GM23248 (cell line): Measurements from ENCODE around the gene BBIP1. TPM values are rescaled to one million over a fixed set of nuclear protein-coding genes. Genes with fewer than 3 reads are reported as not detected.
"Not testable (repeated sequence)": the region's sequence is repeated elsewhere in the genome, so short reads cannot be mapped to it uniquely, and the experiment has no call there.

Source experiments
- DNase-seq: peaks from one replicate; pipeline ENCODE4 v3.0.0-alpha.2; 2015
- H2AFZ ChIP-seq: fragments of 200-600 bp; sonication (generic); 2 replicates; pipeline ENCODE4 v1.6.1; 2016; ENCODE audit warnings: antibody characterized with exemption
- H3F3A ChIP-seq: fragments of 200-600 bp; sonication (generic); 2 replicates; pipeline ENCODE4 v1.6.1; 2016; ENCODE audit warnings: mild to moderate bottlenecking, antibody characterized with exemption, mixed run types; ENCODE audit not compliant: insufficient read depth
- H3K27ac ChIP-seq: fragments of 200-600 bp; sonication (generic); 2 replicates; pipeline ENCODE4 v1.5.1; 2016; ENCODE audit warnings: mild to moderate bottlenecking
- H3K27me3 ChIP-seq: fragments of 200-600 bp; sonication (generic); replicated peaks from 2 replicates; pipeline ENCODE4 v1.6.1; 2016; ENCODE audit warnings: mild to moderate bottlenecking; ENCODE audit not compliant: insufficient read depth
- H3K36me3 ChIP-seq: fragments of 200-600 bp; sonication (generic); 2 replicates; pipeline ENCODE4 v1.6.1; 2016; ENCODE audit warnings: low read depth, mild to moderate bottlenecking
- H3K4me1 ChIP-seq: fragments of 200-600 bp; sonication (generic); 2 replicates; pipeline ENCODE4 v1.6.1; 2016; ENCODE audit warnings: mild to moderate bottlenecking; ENCODE audit not compliant: insufficient read depth
- H3K4me2 ChIP-seq: fragments of 200-600 bp; sonication (generic); one replicate; pipeline ENCODE4 v1.6.1; 2016; ENCODE audit warnings: mild to moderate bottlenecking; ENCODE audit not compliant: unreplicated experiment
- H3K4me3 ChIP-seq: fragments of 200-600 bp; sonication (generic); 2 replicates; pipeline ENCODE4 v1.5.1; 2016; ENCODE audit warnings: mild to moderate bottlenecking
- H3K79me2 ChIP-seq: fragments of 200-600 bp; sonication (generic); 2 replicates; pipeline ENCODE4 v1.6.1; 2016; ENCODE audit warnings: mild to moderate bottlenecking; ENCODE audit not compliant: insufficient read depth
- H3K9ac ChIP-seq: fragments of 200-600 bp; sonication (generic); 2 replicates; pipeline ENCODE4 v1.6.1; 2016; ENCODE audit warnings: mild to moderate bottlenecking
- H3K9me2 ChIP-seq: fragments of 200-600 bp; sonication (generic); 2 replicates; pipeline ENCODE4 v1.6.1; 2016; ENCODE audit warnings: mixed run types, mild to moderate bottlenecking, moderate library complexity; ENCODE audit not compliant: insufficient read depth
- H3K9me3 ChIP-seq: fragments of 200-600 bp; sonication (generic); one replicate; pipeline ENCODE4 v1.6.1; 2017; ENCODE audit warnings: low read depth
- H4K20me1 ChIP-seq: fragments of 200-600 bp; sonication (generic); 2 replicates; pipeline ENCODE4 v1.6.0; 2016; ENCODE audit not compliant: insufficient read depth
- EZH2 ChIP-seq: fragments of 200-600 bp; sonication (generic); IDR thresholded peaks from 2 replicates; pipeline ENCODE4 v1.6.1; 2018; ENCODE audit warnings: antibody characterized with exemption, mild to moderate bottlenecking; ENCODE audit not compliant: insufficient read depth, poor library complexity, severe bottlenecking
- EZH2phosphoT487 ChIP-seq: fragments of 200-600 bp; sonication (generic); IDR thresholded peaks from 2 replicates; pipeline ENCODE4 v1.6.1; 2018; ENCODE audit warnings: antibody characterized with exemption, moderate library complexity, mild to moderate bottlenecking, low read depth; ENCODE audit not compliant: insufficient read depth
- WGBS, 2 experiments: methylation state at CpG; one replicate each; pipeline ENCODE4 v1.1.6; 2015 to 2017; ENCODE audit warnings: low lambda C conversion rate in 2 of 2, low coverage in 1 of 2; ENCODE audit errors: missing lambda C conversion rate in 2 of 2; 5-methylcytosine and 5-hydroxymethylcytosine counted together
- in situ Hi-C: fragments of 300-500 bp; cut with MboI; formaldehyde crosslinking; loops from 2 replicates; pipeline ENCODE4 v1.15.0; 2020
- polyA plus RNA-seq: library from polyadenylated mRNA; unstranded; fragments of >200 nt; fragmentation: Nextera tagmentation; extraction: Ambion mirVana; gene quantifications from 2 replicates; pipeline ENCODE4 v1.2.1, GENCODE V29; 2016
- total RNA-seq: library from RNA; depleted of rRNA; stranded (reverse); fragments of >200 nt; shearing (Covaris generic); gene quantifications from 2 replicates; pipeline ENCODE4 v1.2.3, GENCODE V29; 2014

Gene BBIP1
- total and polyA plus RNA-seq, 2 experiments from 2014 or later = 17.3 to 44.4 TPM

GRCh38 chr10:110919971-110920881, 1.2 kb upstream of the BBIP1 start:
- peak overlapping the region; percentile 93 for H3K4me2 ChIP-seq
- in situ Hi-C loops = no loop called here
- H3K36me3 ChIP-seq = no peaks in the 10 kb centered on the region
- H4K20me1 ChIP-seq = 0 out of 2 replicates have a peak, but pooled peaks cover 10% of the 10 kb centered on the region
- H3K27ac ChIP-seq = peak overlapping the region; percentile 82
- no peaks in the 10 kb centered on the region for H3K9me3 ChIP-seq
- peak overlapping the region; percentile 92 for H3K9ac ChIP-seq
- peaks cover 54% of the 10 kb centered on the region for H3K79me2 ChIP-seq
- peaks cover 28% of the 10 kb centered on the region for H3F3A ChIP-seq
- DNase-seq = peak; percentile 63
- H2AFZ ChIP-seq = peak overlapping the region; percentile 60
- no peak for TF ChIP-seq EZH2
- no peak for TF ChIP-seq EZH2phosphoT487
- WGBS, 2 experiments = 1% methylated on average over 20 to 28 of the region's 44 CpGs
- H3K27me3 ChIP-seq = no peaks in the 10 kb centered on the region
- H3K4me3 ChIP-seq = peak overlapping the region; percentile 84
- H3K4me1 ChIP-seq = peaks cover 55% of the 10 kb centered on the region
- H3K9me2 ChIP-seq = no peaks in the 10 kb centered on the region

- in situ Hi-C loops = no loop called here
- DNase-seq = peak; percentile 88
- WGBS, 2 experiments = 0 to 1% methylated on average over 13 to 54 of the region's 61 CpGs
Measured at GRCh38 chr10:110919349-110919931, 460 bp upstream of the BBIP1 start, which contains the start of gene SHOC2. Gene SHOC2, plus strand, starts transcription at chr10:110919604. Its CDS starts 44,755 bp downstream, at chr10:110964359.

GRCh38 chr10:110918269-110918642, 724 bp downstream of the BBIP1 start:
- peak overlapping the region; percentile 92 for H3K4me2 ChIP-seq
- peak; percentile 99 for DNase-seq
- H3K79me2 ChIP-seq = peaks cover 34% of the 10 kb centered on the region
- H3K4me1 ChIP-seq = peaks cover 65% of the 10 kb centered on the region
- in situ Hi-C loops = no loop called here
- H3K9me2 ChIP-seq = no peaks in the 10 kb centered on the region
- H3K9me3 ChIP-seq = no peaks in the 10 kb centered on the region
- whole genome bisulfite sequencing, 2 experiments = 0 to 3% methylated on average over 6 to 15 of the region's 15 CpGs
- H3K27me3 ChIP-seq = no peaks in the 10 kb centered on the region
- H3K27ac ChIP-seq = peak overlapping the region; percentile 99
- TF ChIP-seq EZH2 = no peak
- TF ChIP-seq EZH2phosphoT487 = no peak
- H4K20me1 ChIP-seq = 0 out of 2 replicates have a peak, but pooled peaks cover 10% of the 10 kb centered on the region
- peak overlapping the region; percentile 87 for H3K4me3 ChIP-seq
- H3K9ac ChIP-seq = peak overlapping the region; percentile 97
- peak overlapping the region; percentile 86 for H2AFZ ChIP-seq
- peaks cover 41% of the 10 kb centered on the region for H3F3A ChIP-seq
- H3K36me3 ChIP-seq = no peaks in the 10 kb centered on the region

More at GRCh38 chr10:110919349-110919931, 460 bp upstream of the BBIP1 start, which contains the start of gene SHOC2:
- H3K79me2 ChIP-seq = peaks cover 46% of the 10 kb centered on the region
- H3K27me3 ChIP-seq = no peaks in the 10 kb centered on the region
- H2AFZ ChIP-seq = peak within 1 kb of the TSS; percentile 86
- H3K4me1 ChIP-seq = peaks cover 62% of the 10 kb centered on the region
- peak within 1 kb of the TSS; percentile 87 for H3K4me3 ChIP-seq
- no peaks in the 10 kb centered on the region for H3K36me3 ChIP-seq
- peak within 1 kb of the TSS; percentile 99 for H3K27ac ChIP-seq
- H3F3A ChIP-seq = peaks cover 30% of the 10 kb centered on the region
- TF ChIP-seq EZH2 (no peak), EZH2phosphoT487 (no peak)
- no peaks in the 10 kb centered on the region for H3K9me2 ChIP-seq
- 0 out of 2 replicates have a peak, but pooled peaks cover 10% of the 10 kb centered on the region for H4K20me1 ChIP-seq
- H3K9ac ChIP-seq = peak within 1 kb of the TSS; percentile 97
- H3K4me2 ChIP-seq = peak within 1 kb of the TSS; percentile 93
- no peaks in the 10 kb centered on the region for H3K9me3 ChIP-seq

GRCh38 chr10:110916554-110917346, 2.2 kb downstream of the BBIP1 start:
- H3K9me3 ChIP-seq = no peaks in the 10 kb centered on the region
- peak overlapping the region; percentile 99 for H3K27ac ChIP-seq
- in situ Hi-C loops = no loop called here
- 70 to 71% methylated on average over 3 of the region's 3 CpGs for WGBS, 2 experiments
- H3K4me3 ChIP-seq = peak overlapping the region; percentile 87
- H4K20me1 ChIP-seq = no peaks in the 10 kb centered on the region
- no peaks in the 10 kb centered on the region for H3K9me2 ChIP-seq
- no peaks in the 10 kb centered on the region for H3K27me3 ChIP-seq
- peaks cover 54% of the 10 kb centered on the region for H3F3A ChIP-seq
- DNase-seq = peak; percentile 90
- peaks cover 19% of the 10 kb centered on the region for H3K79me2 ChIP-seq
- H3K4me1 ChIP-seq = peaks cover 67% of the 10 kb centered on the region
- H2AFZ ChIP-seq = no peak overlapping the region
- peak overlapping the region; percentile 92 for H3K4me2 ChIP-seq
- peak overlapping the region; percentile 97 for H3K9ac ChIP-seq
- no peaks in the 10 kb centered on the region for H3K36me3 ChIP-seq
- 0 out of 2 replicates have a peak, but pooled peaks have one; percentile 51 for TF ChIP-seq EZH2phosphoT487
- no peak for TF ChIP-seq EZH2

GRCh38 chr10:110915600-110915999, 3.4 kb downstream of the BBIP1 start:
- WGBS, 2 experiments = 96 to 99% methylated on average over 4 of the region's 4 CpGs
- H3F3A ChIP-seq = peaks cover 58% of the 10 kb centered on the region
- H3K36me3 ChIP-seq, in situ Hi-C loops, H3K9me2 ChIP-seq, H4K20me1 ChIP-seq, H3K9ac ChIP-seq, H3K9me3 ChIP-seq, DNase-seq, H2AFZ ChIP-seq, H3K79me2 ChIP-seq, H3K27me3 ChIP-seq, H3K4me3 ChIP-seq: not testable (repeated sequence)
- peaks cover 63% of the 10 kb centered on the region for H3K4me1 ChIP-seq
- peak overlapping the region; percentile 92 for H3K4me2 ChIP-seq
- H3K27ac ChIP-seq = peak overlapping the region; percentile 99; the same call in 1 of the 2 replicates
